Measurements from ENCODE around the gene PTPRN2.

DNA sequence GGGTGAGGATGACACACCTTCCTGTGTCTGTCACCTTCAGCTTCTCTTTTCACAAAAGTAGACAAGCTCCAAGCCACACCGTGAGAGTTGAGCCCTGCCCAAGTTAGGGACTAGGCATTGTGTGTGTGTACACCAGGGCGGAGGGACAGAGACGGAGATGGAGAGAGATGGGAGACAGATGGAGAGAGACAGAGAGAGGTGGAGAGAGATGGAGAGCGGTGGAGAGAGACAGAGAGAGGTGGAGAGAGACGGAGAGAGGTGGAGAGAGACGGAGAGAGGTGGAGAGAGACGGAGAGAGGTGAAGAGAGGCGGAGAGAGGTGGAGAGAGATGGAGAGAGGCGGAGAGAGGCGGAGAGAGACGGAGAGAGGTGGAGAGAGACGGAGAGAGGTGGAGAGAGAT, 1043.8 kb downstream of the PTPRN2 start:
- TF ChIP-seq POLR2A (IDR thresholded peaks at IDR 0.05), result no peak
- TF ChIP-seq POLR2AphosphoS5 (IDR thresholded peaks at IDR 0.05), result no peak
- TF ChIP-seq CTCF (IDR thresholded peaks at IDR 0.05), result no peak

Data from sigmoid colon (tissue), 4 donors.